Chondrocyte (in vitro differentiated cells): Measurements from ENCODE around the gene GLTP. TPM values are rescaled to one million over a fixed set of nuclear protein-coding genes. Genes with fewer than 3 reads are reported as not detected.
A peak's percentile ranks its signal among the peaks of the same experiment; 100 is the strongest.
"Not testable (repeated sequence)": the region's sequence is repeated elsewhere in the genome, so short reads cannot be mapped to it uniquely, and the experiment has no call there.

Experiments
- DNase-seq: peaks from one replicate; pipeline ENCODE4 v3.0.0; 2021; ENCODE audit warnings: mixed read lengths, low spot score
- H3K27ac Mint-ChIP-seq: one replicate; pipeline ENCODE4 v1.8.0; 2021; ENCODE audit warnings: mild to moderate bottlenecking, moderate library complexity, mixed read lengths; ENCODE audit not compliant: unreplicated experiment
- H3K27me3 Mint-ChIP-seq: 2 replicates; pipeline ENCODE4 v1.8.0; 2021; ENCODE audit warnings: low read depth, mixed read lengths
- H3K36me3 Mint-ChIP-seq: 2 replicates; pipeline ENCODE4 v1.8.0; 2021; ENCODE audit warnings: low read depth, mixed read lengths
- H3K4me1 Mint-ChIP-seq: 2 replicates; pipeline ENCODE4 v1.8.0; 2021; ENCODE audit warnings: low read depth, mild to moderate bottlenecking, mixed read lengths
- H3K4me3 Mint-ChIP-seq: one replicate; pipeline ENCODE4 v1.8.0; 2021; ENCODE audit warnings: mild to moderate bottlenecking, moderate library complexity, mixed read lengths; ENCODE audit not compliant: unreplicated experiment
- H3K9me3 Mint-ChIP-seq: 2 replicates; pipeline ENCODE4 v1.8.0; 2021; ENCODE audit warnings: low read depth, mixed read lengths
- total RNA-seq: library from RNA; stranded (reverse); gene quantifications from 3 replicates; pipeline ENCODE4 v1.2.1, GENCODE V29; 2021
- TF ChIP-seq, protein P1 (sequence below): fragments of 200-600 bp; sonication (generic); IDR thresholded peaks from 2 replicates; pipeline ENCODE4 v1.5.0; 2021; ENCODE audit warnings: antibody characterized with exemption, mild to moderate bottlenecking, moderate library complexity

Gene GLTP
- total RNA-seq, 1 donor from 2014 or later, result 40.7 TPM

DNA sequence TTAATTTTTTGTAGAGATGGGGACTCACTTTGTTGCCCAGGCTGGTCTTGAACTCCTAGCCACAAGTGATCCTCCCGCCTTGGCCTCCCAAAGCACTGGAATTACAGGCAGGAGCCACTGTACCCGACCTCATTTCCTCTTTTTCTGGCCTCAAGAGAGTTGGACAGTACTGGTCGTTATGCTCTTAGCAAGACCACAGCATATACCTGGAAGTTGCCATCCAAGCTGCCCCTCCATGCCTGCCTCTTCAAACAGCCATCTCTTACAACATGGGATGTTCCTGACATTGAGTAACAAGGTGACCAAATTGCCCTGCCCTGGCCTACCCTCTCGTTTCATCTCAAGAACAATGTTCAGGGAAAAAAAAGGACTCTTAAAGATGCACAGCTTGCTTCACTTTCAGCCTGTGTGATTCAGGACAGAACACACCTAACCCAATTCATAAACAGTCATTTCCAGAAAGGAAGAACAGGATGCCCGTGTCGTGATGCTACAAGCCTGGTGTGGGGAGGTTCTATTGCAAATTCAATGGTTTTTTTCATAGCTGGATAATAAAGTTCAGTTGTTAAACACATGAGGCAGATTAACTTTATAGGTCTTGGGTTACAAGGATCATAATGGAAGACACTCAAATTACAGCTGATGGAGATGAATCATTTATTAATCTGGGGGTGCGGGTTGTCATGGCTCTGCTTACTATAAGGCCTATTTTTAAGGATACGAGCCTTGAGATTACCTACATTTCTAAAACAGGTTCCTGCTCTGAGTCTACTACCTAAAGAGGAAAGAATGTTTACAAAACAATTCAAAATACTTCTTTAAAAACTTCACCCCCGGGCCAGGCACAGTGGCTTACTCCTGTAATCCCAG lies 11.9 kb downstream of the GLTP start:
- H3K27ac Mint-ChIP-seq, result no peak overlapping the region
- no peaks in the 10 kb centered on the region for H3K36me3 Mint-ChIP-seq
- TF ChIP-seq, protein P1, sequence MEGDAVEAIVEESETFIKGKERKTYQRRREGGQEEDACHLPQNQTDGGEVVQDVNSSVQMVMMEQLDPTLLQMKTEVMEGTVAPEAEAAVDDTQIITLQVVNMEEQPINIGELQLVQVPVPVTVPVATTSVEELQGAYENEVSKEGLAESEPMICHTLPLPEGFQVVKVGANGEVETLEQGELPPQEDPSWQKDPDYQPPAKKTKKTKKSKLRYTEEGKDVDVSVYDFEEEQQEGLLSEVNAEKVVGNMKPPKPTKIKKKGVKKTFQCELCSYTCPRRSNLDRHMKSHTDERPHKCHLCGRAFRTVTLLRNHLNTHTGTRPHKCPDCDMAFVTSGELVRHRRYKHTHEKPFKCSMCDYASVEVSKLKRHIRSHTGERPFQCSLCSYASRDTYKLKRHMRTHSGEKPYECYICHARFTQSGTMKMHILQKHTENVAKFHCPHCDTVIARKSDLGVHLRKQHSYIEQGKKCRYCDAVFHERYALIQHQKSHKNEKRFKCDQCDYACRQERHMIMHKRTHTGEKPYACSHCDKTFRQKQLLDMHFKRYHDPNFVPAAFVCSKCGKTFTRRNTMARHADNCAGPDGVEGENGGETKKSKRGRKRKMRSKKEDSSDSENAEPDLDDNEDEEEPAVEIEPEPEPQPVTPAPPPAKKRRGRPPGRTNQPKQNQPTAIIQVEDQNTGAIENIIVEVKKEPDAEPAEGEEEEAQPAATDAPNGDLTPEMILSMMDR, result no peak
- H3K27me3 Mint-ChIP-seq, result no peaks in the 10 kb centered on the region
- DNase-seq, result no peak
- no peaks in the 10 kb centered on the region for H3K9me3 Mint-ChIP-seq
- peaks cover 26% of the 10 kb centered on the region for H3K4me1 Mint-ChIP-seq
- no peak overlapping the region for H3K4me3 Mint-ChIP-seq

DNA sequence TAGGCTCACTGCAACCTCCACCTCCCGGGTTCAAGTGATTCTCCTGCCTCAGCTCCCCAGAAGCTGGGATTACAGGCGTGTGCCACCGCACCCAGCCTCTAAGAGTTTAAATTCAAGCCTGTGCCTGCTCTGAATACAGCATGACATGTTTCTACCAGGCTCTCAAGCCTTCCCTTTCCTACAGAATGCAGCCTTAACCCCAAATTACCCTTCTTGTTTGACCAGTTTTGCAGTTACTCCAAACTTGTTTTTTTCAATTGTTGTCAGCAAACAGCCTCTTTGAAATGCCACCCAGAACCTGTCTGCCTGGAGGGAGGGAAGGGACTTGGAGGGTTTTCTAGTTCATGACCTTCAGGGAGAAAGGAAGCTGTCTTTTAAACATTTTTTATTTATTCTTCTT lies 15.4 kb downstream of the GLTP start:
- Mint-ChIP-seq H3K9me3 (no peaks in the 10 kb centered on the region), H3K27ac (peak overlapping the region; percentile 66), H3K36me3 (no peaks in the 10 kb centered on the region), H3K4me3 (no peak overlapping the region), H3K27me3 (no peaks in the 10 kb centered on the region), H3K4me1 (peaks cover 17% of the 10 kb centered on the region)
- TF ChIP-seq, protein P1, result no peak
- no peak for DNase-seq

DNA sequence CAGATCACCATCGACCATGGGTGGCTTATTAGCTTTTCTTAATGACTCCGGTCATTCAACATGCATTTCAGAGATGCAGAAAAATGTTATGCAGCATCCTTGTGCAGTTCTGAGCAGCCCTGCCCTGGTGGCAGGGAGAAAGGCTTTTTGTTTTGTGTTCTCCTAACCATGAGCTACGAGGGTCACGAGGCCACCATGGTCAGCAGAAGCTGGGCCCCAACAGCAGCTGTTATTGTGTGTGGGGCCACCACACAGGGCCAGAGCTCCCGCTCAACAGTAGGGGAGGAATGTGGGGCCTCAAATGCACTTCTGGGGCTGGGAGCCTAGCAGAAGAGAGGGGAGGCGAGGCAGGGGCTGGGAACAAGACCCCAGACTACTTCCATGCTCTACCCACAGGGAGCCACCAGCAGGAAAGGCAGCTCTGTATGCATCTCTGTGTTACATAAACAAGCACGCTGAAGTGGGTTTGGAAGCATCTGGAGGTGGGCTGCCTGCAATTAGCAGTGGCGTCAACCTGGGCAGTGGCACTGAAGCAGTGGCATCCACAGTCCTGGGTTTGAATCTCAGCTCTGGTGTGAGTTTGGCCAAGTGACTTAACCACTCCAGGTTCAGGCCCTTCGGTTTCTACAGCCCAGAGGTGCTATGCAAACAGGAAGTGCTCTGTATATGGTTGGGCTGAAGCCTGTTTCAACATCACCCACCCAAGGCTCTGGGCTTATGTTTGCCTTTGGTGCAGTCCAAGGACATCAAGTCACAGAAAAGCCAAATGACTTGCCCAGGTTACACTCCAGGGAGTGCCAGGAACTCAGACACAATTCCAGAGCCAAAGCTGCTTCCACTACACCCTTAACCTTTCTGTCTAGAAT lies 16.3 kb downstream of the GLTP start:
- Mint-ChIP-seq H3K4me3 (no peak overlapping the region), H3K9me3 (no peaks in the 10 kb centered on the region), H3K27ac (peak overlapping the region; percentile 54), H3K27me3 (no peaks in the 10 kb centered on the region), H3K4me1 (peaks cover 17% of the 10 kb centered on the region), H3K36me3 (no peaks in the 10 kb centered on the region)
- TF ChIP-seq, protein P1, result no peak
- DNase-seq, result no peak

DNA sequence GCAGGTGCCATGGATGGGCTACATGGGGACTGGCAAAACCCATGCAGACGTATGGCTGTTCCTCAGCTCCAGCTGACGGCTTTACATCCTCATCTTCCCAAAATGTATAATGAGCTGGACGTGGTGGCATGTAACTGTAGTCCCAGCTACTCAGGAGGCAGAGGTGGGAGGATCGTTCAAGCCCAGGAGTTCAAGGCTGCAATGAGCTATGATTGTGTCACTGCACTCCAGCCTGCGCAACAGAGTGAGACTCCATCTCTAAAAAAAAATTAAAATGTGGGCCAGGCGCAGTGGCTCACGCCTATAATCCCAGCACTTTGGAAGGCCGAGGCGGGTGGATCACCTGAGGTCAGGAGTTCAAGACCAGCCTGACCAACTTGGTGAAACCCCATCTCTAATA lies 17.9 kb downstream of the GLTP start:
- not testable (repeated sequence) for H3K9me3 Mint-ChIP-seq, H3K27me3 Mint-ChIP-seq, H3K27ac Mint-ChIP-seq, H3K36me3 Mint-ChIP-seq, H3K4me3 Mint-ChIP-seq, DNase-seq
- H3K4me1 Mint-ChIP-seq, result peaks cover 15% of the 10 kb centered on the region

DNA sequence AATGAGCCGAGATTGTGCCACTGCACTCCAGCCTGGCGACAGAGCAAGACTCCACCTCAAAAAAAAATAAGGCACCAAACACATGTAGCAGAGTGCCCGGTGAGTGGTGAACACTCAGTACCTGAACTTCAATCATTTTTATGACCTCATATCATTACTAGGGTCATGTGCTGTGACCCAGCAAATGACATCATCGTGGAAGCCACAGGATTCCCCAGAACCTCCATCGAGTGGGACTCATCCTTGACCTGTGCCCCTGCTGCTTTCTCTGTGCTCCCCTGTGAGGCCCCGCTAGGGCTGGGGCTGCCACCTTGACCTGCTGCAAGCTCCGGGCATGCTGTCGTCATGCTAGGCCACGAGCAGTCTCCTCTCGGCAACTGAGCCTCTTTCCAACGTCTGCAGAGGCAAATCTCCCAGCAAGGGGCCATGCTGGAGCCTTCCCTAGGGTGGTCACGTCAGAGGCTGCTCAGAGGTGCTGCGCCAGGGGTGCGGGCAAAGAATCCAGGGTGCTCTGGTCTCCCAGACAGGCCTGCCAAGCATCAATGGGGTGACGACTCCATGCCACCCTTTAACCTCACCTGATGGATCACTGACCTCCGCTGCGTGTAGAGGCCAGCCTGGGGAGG lies 18.5 kb downstream of the GLTP start:
- no peak overlapping the region for H3K4me3 Mint-ChIP-seq
- H3K27me3 Mint-ChIP-seq, result no peaks in the 10 kb centered on the region
- peaks cover 5% of the 10 kb centered on the region for H3K36me3 Mint-ChIP-seq
- peaks cover 15% of the 10 kb centered on the region for H3K4me1 Mint-ChIP-seq
- DNase-seq, result no peak
- TF ChIP-seq, protein P1, result no peak
- no peaks in the 10 kb centered on the region for H3K9me3 Mint-ChIP-seq
- no peak overlapping the region for H3K27ac Mint-ChIP-seq
